ENCODE results near the gene SNRPB2.
A peak's percentile ranks its signal among the peaks of the same experiment; 100 is the strongest.

The SNRPB2 gene

DNA sequence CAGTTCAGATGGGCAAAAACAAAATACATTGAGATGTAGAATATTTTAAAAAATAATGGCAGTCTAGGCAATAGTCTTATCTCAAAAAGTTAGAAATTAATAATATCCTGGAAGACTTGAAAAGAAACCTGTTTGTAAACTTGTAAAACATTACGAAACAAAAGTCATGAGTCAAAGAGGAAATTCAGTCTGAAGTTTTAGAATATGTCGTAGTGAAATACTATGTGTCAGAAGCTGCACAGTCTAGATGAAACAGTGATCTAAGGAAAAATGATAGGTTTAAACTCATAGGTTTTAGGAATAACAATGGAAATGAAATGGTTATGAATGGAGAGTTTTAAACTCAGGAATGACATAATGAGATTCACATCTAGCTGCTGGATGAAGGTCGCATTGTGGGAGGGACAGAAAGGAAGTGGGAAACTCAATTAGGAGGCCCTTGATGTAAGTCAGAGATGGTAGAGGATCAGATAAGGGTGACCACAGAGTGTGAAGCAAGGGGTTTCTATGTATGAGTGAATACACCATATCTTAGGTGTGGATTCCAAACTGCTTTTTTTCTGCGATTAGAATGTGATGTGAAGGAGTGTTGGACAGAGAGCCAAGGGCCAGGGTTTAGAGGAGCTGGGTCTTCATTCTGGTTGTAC lies 2.8 kb downstream of the SNRPB2 start:
- DNase-seq (ENCODE audit: low read depth in 2 of 2) = no peak

DNA sequence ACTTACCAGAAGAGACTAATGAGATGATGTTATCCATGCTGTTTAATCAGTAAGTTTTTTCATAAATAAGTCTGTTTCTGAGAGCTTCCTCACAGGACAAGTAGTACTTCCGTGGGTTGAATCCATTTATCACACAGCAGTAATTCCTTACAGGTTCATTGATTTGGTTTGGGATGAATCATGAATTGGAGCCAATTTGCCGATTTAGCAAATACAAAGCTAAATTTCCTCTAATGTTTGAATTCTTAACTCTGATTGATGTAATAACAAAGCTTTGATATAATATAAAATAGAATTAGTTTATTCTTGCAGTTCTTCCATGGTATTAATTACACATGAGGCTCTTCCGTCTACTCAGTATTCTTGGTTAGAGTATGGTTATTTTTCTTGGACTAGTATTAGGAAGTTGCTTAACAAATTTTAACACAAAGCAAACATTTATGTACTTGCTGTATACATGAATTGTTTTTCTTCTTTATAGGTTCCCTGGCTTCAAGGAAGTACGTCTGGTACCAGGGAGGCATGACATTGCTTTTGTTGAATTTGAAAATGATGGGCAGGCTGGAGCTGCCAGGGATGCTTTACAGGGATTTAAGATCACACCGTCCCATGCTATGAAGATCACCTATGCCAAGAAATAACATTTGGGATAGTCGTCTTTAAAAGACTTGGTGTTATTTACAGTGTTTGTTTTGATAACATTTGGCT lies 10.7 kb downstream of the SNRPB2 start:
- no peak for DNase-seq (ENCODE audit: low read depth in 2 of 2)

DNA sequence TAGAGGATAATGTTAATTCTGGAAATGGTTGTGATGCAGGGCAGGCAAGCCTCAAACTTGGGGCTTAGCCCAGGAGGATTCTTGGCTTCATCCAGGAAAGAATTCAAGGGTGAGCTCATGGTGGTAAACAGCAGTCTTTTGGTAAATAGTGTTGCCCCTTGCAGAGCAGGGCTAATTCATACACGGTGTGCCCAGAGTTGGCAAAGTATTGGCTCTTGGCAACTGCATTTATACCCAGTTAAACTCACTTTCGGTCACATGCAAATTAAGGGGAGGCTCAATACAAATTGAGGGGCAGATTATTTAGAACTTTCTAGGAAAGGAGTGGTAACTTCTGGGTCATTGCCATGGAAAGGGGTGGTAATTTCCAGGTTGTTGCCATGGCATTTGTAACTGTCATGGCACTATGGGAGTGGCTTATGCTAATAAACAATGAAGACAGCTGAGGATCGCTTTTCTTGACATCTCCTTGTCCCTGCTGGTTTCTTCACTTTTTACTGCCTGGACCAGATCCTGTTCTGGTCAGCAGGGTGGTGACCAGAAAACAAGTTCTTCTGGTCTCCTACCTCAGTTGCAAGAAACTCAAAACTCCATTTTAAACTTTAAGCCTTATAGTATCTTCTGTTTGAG lies 14.5 kb downstream of the SNRPB2 start:
- DNase-seq (ENCODE audit: low read depth in 2 of 2) = no peak

DNA sequence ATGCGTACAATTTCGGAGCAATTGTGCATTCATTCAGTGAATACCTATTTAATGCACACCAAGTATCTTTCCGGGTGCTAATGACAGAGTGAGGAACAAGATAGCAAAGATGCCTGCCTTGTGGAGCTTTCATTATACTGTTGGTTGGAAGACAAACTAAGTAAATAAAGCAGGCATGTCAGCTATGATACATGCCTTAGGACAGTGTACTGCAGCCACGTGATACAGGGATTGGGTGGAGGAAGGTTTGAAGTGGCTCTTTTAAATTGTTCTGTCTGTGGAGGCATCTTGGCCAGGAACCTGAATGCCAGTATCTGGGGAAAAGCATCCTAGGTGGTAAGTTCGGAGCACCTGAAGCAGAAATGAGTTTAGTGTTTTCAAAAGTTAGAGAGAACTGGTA lies 15.4 kb downstream of the SNRPB2 start:
- DNase-seq (ENCODE audit: low read depth in 2 of 2) = no peak

DNA sequence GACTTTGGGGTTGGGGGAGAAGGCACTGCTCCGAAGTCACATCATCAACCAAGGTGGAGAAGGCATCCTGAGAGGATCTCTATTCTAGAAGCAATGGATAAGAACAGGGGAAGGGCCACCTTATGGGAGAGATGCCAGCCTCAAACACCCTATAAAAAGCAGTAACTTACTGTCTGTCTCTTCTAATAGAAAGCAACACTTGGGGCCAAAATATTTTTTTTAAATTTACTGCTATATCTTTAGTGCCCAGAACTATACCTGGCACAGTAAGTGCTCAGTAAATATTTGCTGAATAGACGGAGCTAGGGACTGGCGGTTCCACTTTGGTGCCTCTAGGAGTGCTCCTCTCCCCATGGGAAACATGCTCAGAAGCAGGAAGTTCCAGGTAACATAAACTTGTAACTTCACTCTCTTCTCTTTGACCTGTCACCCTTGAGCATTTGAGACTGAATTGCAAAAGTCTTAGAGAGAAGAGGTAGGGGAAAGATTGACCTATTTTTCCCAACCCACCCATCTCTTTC lies 17.5 kb downstream of the SNRPB2 start:
- no peak for DNase-seq (ENCODE audit: low read depth in 2 of 2)

DNA sequence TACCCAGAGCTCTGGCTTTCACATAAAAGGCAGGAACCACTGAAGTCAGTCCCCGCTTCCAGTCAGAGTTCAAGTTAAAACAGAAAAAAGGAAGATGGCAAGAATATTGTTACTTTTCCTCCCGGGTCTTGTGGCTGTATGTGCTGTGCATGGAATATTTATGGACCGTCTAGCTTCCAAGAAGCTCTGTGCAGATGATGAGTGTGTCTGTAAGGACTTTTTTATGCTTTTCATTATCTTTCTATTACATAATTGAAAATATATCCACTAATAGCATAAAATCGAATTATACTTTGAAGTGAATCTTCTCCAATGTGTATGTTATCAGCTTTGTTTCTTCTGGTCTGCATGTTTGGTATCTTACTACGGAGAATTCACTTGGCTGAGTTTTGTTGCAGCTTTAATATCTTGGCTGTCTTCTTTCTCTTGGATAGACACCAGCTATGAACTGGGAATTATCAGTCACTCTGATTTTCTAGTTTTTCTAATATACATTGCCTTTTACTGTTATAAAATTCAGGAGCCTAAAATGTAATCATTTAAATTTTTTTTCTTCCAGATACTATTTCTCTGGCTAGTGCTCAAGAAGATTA lies 18.6 kb downstream of the SNRPB2 start, which contains the start of gene OTOR:
TSS of gene OTOR (plus strand) at position 51 of the 593 bp plus-strand sequence. CDS start at position 95, 44 bp downstream.
- DNase-seq (ENCODE audit: low read depth in 2 of 2) = no peak

DNA sequence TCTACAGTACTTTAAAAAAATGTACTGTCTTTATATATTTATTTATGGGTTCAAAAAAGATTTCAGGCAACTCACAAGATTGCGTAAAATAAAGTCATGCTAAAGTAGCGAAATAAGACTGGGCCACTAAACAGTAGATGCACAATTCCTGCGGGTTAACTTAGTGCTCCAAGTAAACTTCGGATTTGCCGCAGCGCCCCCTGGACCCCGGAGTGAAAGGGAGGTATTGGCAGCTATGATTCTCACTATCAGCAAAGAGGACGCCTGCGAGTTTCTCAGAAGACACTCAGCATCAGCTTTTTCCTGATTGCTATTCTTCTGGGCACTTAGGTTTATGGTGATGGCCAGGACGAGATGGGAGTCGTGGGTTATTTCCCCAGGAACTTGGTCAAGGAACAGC lies 19.7 kb downstream of the SNRPB2 start:
- no peak for DNase-seq (ENCODE audit: low read depth in 2 of 2)

DNA sequence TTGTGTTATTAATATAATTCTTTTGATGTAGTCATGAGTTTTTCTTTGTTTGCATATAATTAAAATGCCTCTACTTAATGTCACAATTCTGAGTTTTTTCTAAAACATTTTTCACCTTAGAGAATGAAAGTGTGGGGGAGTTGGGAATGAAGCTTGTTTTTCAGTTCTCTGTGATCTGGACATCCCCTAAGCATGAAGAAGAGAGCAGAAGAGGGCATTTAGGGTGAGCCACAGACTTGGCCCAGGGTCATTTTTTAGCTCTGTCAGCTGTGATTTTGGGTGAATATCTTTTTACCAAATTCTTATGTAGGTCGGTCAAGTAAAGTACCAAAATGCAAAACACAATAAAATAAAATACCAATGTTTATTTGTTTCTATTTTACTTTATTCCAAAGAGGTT lies 22.3 kb downstream of the SNRPB2 start:
- no peak for DNase-seq (ENCODE audit: low read depth in 2 of 2)

DNA sequence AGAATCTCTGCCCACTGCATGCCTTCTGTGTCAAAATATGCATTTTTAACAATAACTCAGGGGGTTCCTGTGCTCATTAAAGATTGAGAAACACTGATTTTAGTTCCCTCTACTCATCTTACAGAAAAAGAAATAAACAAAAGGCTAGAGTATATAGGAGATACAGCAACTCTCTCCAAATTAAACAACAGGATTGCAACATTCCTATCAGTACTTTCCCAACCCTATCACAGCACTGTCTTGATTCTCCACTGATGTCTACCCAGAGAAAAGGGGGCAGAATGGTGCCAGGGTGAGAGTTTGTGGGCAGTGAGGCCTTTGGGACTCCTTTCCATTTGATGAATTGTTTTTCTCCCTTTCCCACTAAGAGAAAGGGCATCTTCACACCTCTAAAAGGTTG lies 23.1 kb downstream of the SNRPB2 start:
- DNase-seq (ENCODE audit: low read depth in 2 of 2) = no peak

DNA sequence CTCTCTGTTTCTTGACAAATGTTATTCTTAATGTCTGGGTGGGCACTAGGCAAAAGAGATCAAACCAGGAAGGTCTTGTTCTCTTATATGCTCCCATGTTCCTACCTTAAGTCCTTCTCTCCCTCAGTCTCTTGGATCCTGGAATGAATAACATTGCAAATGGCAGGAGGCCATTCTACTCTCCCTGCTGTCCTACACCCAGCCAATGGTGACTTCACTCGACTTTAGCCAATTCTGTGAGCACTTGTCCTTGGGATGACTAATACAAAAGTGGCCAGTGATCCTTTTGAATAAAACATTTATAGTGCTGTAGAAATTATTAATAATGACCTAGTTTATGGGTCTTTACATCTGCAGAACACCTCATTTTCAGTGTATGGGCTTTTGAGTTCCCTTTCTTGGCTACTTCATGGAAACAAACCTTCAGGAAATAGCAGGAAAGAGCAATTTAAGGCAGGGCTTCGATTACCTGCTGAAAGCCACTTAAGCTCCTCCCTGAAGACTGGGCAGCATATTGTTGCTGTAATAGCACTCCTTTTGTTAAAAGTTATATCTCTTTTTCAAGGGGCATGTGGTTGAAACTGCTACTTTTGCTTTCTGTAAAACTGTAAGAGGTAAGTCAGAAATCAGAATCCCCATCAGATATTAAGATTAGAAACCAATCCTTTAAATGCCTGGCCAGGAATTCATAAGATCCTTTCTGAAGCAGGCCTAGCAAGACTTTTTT lies 28.8 kb downstream of the SNRPB2 start:
- no peak for DNase-seq (ENCODE audit: low read depth in 2 of 2)

DNA sequence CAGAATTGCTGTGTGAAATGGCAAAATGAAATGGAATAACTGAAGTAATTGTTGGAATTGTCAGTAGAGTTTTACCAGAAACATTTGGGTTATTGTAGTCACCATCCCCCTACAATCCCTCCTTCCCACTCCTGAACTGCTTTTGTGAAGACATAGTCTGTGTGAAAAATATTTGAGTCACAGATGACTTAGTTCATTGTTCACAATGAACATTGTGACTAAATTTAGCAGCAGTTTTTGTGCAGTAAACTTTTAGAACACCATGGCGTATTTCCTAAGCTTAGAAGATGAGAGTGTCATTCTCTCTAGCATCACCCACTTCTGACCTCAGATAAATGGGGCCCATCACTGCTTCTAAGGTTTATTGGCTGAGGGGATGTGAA lies 29.3 kb downstream of the SNRPB2 start:
- DNase-seq (ENCODE audit: low read depth in 2 of 2) = no peak

DNA sequence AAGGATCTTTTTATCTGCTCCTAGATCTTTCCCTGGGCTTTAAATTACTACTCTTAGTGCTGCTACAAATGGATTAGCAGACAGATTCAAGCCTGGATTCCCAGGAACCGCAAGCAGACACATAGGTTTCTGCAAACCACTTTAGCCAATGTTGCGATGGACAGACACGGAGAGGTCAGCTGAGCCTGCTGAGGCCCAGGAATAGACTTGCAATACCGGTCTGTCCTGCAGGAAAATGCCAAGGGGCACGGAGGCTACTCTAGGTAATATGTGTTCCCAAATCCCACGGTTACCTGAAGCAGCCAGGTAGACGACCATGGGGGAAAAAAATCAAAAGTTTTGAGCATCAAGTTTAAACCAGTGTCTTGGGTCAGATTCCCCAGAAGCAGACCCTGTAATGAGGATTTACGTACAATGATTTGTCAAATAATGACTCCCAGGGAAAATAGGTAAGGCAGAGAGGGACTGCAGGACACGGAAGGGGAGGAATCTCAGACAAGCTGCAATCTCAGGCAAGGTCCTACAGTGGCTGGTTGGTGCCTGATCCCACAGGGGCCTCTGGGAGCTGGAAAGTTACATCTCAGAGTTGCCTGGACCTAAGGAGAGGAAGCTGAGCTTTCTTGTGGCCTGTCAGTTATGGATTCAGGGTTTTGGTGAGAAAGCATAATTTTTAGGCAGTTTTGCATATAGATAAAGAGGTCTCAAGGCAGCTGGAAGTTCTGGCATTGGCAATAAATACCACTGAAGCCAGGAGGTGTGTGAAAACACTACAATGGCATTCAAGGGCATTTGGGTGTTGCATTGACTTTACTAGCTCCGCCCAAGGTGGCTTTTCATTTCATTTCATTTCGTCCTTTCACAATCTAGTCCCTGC lies 30.8 kb downstream of the SNRPB2 start:
- no peak for DNase-seq (ENCODE audit: low read depth in 2 of 2)

DNA sequence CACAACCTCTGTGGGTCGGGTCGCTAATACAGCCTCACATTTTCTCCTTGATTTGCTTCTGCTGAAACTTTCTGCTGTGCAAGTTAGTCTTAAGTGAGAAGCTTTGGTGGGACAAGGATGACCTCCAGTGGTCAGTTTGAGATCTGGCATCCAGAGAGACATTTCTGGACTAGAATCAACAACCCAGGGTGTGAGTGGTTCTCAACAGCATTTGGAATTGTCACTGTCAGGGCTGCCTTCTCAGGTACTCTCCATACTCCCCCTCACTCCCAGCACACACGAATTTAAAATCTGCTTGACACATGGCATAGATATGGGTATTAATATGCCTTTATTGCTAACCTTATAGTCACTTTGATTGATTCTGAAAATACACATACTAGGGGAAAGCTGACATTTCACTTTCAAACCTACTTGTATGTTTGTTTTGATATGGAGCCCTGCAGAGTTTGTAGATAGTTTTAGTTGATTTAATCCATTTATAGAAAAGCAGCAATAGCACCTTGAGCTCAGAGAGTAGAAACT lies 31.5 kb downstream of the SNRPB2 start:
- peak in 1 of 2 donors; percentile 16 for DNase-seq (ENCODE audit: low read depth in 2 of 2)

DNA sequence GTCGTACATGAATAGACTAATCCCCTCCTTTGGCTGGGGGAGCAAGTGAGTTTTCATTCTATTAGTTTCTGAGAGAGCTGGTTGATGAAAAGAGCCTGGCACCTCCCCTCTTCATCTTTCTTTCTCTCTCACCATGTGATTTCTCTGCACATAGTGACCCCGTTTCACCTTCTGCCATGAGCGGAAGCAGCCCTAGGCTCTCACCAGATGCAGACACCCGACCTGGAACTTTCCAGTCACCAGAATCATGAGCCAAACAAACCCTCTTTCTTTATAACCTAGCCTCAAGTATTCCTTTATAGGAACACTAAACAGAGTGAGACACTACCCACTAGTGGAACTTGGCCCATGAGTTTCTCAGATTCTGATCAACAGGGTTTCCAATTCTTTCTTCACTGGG lies 34.7 kb downstream of the SNRPB2 start:
- no peak for DNase-seq (ENCODE audit: low read depth in 2 of 2)

DNA sequence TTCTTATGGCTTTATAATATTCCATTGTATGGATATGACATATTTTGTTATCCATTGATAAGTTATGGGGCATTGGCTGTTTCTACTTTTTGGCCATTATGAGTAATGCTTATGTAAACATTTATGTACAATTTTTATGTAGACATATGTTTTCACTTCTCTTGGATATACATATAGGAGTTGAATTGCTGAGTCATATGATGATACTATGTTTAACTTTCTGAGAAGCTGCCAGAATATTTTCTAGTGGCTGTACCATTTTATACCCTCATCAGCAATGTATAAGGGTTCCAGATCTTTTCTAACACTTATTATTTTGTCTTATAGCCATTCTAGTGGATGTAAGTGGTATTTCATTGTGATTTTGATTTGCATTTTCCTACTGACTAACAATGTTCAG lies 41.4 kb downstream of the SNRPB2 start:
- DNase-seq (ENCODE audit: low read depth in 2 of 2) = no peak

DNA sequence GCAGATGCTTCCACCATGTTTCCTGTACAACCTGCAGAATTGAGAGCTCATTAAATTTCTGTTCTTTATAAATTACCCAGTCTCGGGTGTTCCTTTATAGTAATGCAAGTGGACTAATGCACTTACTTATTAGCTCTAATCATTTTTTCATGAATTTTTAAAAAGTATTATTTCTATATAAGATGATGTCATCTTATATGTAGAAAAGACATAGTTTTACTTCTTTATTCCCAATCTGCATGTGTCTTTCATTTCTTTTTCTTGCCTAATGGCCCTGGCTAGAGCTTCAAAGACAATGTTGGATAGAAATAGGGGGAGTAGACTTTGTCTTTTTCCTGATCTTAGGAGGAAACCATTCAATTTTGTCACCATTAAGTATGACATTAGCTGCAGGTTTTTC lies 46.1 kb downstream of the SNRPB2 start:
- no peak for DNase-seq (ENCODE audit: low read depth in 2 of 2)

DNA sequence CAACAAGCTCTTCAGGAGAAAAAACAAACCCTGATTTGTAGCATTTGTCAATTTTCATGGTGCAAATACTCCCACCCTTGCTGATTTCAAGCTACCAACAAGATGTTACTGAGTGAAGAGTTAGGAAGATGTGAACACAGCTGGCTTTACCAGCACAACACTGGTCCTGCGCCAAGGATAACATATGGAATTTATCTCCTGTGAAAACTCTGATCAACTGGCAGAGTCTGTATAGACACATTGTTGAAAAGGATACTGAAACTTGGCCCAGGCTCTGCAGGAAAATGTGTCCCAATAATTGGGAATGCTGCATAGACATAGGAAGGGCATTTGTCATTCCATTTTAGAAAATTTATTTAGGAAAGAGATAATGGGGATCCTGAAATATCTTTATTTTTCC lies 47.3 kb downstream of the SNRPB2 start:
- no peak for DNase-seq (ENCODE audit: low read depth in 2 of 2)

DNA sequence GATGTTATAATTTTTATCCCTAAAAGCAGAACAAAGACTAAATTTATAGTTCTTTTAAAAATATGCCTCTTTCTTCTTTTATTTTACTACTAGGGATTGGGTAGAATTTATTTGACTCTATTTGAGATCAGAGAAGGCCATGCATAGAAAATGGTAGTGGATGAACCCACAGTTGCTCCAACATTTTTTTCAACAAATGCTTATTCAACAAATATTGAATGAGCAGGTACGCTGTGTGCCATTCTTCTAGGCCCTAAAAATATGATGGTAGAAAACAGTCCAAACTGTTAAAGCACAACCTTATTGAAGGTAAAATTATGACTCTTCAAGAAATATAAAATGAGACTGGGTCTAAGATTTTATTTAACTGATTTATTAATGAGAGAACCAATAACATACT lies 48.3 kb downstream of the SNRPB2 start:
- DNase-seq (ENCODE audit: low read depth in 2 of 2) = no peak

DNA sequence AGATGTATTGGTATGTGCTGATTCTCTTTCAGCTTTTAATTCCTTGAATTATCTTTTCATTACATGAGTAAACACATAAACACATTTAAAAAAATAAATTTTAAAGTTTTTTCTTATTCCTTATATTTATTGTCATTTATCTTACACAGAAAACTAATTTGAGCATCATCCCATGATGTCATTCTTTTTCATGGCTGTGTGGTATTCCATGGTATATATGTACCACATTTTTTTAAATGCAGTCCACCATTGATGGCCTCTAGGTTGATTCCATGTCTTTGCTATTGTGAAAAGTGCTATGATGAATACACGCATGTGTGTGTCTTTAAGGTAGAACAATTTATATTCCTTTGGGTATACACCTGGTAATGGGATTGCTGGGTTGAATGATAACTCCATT lies 51.7 kb downstream of the SNRPB2 start:
- DNase-seq (ENCODE audit: low read depth in 2 of 2) = no peak

DNA sequence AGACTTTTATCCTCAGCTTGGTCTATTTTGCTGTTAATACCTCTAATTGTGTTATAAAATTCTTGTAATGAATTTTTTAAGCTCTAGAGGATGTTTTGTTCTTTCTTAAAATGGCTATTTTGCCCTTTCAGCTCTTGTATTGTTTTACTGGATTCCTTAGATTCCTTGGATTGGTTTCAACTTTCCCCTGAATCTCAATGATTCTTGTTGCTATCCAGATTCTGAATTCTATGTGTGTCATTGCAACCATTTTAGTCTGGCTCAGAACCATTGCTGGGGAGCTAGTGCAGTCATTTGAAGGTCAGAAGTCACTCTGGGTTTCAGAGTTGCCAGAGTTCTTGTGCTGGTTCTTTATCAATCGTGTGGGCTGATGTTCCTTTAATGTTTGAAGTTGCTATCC lies 55.4 kb downstream of the SNRPB2 start:
- DNase-seq (ENCODE audit: low read depth in 2 of 2) = no peak
